ENCODE data around the gene PARP6.

The PARP6 gene

DNA sequence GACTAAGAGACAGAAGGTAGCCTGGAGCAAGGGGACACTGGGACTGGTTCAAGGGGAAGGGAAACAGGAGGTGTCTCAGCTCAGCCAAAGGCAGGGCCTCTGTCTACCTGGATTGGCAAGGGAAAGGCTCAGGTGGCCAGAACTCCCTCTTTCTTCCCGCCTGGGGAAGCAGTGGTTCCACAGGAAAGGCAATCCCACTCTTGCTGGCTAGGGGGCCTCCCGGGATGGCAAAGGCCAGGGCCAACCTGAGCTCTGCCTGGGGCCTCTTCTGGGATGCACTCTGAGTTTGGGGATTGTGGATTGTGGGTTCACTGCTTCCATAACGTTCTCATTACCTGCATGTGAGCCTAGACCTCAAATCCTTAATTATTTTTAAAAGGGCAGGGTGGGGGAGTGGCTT is 13.0 kb upstream of the PARP6 start:
- Histone ChIP-seq H4K20me1 (ENCODE audit: insufficient read depth) (no peaks in the 10 kb centered on the region), H3K4me2 (no peak overlapping the region)
- TF ChIP-seq, protein P1, sequence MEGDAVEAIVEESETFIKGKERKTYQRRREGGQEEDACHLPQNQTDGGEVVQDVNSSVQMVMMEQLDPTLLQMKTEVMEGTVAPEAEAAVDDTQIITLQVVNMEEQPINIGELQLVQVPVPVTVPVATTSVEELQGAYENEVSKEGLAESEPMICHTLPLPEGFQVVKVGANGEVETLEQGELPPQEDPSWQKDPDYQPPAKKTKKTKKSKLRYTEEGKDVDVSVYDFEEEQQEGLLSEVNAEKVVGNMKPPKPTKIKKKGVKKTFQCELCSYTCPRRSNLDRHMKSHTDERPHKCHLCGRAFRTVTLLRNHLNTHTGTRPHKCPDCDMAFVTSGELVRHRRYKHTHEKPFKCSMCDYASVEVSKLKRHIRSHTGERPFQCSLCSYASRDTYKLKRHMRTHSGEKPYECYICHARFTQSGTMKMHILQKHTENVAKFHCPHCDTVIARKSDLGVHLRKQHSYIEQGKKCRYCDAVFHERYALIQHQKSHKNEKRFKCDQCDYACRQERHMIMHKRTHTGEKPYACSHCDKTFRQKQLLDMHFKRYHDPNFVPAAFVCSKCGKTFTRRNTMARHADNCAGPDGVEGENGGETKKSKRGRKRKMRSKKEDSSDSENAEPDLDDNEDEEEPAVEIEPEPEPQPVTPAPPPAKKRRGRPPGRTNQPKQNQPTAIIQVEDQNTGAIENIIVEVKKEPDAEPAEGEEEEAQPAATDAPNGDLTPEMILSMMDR (conservative IDR thresholded peaks at IDR 0.05; ENCODE audit: low read depth, low read length): no peak

DNA sequence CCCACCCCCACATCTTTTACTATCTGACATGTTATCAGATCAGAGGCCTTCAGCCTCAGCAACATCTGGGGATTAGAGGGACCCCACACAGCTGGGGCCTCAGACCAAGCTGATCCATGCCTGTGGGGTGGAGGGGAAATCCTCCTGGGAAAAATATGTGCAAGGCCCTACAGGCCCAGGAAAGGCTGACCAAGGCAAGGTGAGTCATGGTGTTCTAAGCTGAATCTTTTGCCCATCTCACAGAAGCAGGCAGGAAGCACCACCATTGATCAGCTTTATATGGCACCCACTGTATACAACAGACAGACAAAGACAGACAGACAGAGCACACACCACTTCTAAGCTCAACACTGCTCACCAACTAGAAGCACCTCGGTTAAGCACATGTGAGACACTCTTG is 12.4 kb upstream of the PARP6 start:
- no peak overlapping the region for H2AFZ ChIP-seq (ENCODE audit: low read depth)

More for the DNA sequence above, 13.0 kb upstream of the PARP6 start:
- no peak overlapping the region for H3K9ac ChIP-seq
- no peaks in the 10 kb centered on the region for H3K4me1 ChIP-seq (ENCODE audit: low read depth, poor library complexity, severe bottlenecking)
- H2AFZ ChIP-seq (ENCODE audit: low read depth): no peak overlapping the region
- H3K4me3 ChIP-seq (IDR thresholded peaks at IDR 0.05; ENCODE audit: insufficient read depth, low read depth, low read length): no peak overlapping the region
- H3K36me3 ChIP-seq (ENCODE audit: insufficient read depth): no peaks in the 10 kb centered on the region
- H3K27me3 ChIP-seq (ENCODE audit: insufficient read depth, low read depth): no peaks in the 10 kb centered on the region
- H3K79me2 ChIP-seq (ENCODE audit: insufficient read depth, low read depth): no peaks in the 10 kb centered on the region
- no peak overlapping the region for H3K27ac ChIP-seq

DNA sequence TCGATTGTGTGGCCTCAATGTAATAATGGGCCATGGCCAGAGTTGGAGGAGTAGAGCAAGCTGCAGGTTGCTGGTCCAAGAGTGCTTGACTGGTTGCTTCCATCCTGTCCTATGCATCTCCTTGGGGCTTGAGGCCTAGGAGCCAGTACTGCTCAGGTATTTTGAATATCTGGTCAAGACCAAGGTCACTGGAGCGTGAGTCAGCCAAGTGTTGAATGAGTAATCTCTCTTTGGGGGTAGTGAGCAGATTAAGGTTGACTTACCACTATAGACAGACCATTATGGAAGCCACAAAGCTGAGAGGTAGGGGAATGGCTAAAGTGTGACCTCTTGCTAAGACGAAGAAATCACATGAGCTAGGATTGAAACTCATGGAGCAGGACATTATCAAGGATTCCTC is 9.4 kb upstream of the PARP6 start:
- Histone ChIP-seq H3K9ac (no peak overlapping the region), H3K27ac (no peak overlapping the region), H3K27me3 (ENCODE audit: insufficient read depth, low read depth) (no peaks in the 10 kb centered on the region), H3K79me2 (ENCODE audit: insufficient read depth, low read depth) (no peaks in the 10 kb centered on the region), H3K36me3 (ENCODE audit: insufficient read depth) (no peaks in the 10 kb centered on the region), H2AFZ (ENCODE audit: low read depth) (no peak overlapping the region), H3K4me1 (ENCODE audit: low read depth, poor library complexity, severe bottlenecking) (no peaks in the 10 kb centered on the region), H3K4me3 (IDR thresholded peaks at IDR 0.05; ENCODE audit: insufficient read depth, low read depth, low read length) (no peak overlapping the region), H4K20me1 (ENCODE audit: insufficient read depth) (no peaks in the 10 kb centered on the region), H3K4me2 (no peak overlapping the region)
- TF ChIP-seq, protein P1 (conservative IDR thresholded peaks at IDR 0.05; ENCODE audit: low read depth, low read length): no peak

More for the DNA sequence above, 12.4 kb upstream of the PARP6 start:
- Histone ChIP-seq H3K4me1 (ENCODE audit: low read depth, poor library complexity, severe bottlenecking) (no peaks in the 10 kb centered on the region), H4K20me1 (ENCODE audit: insufficient read depth) (no peaks in the 10 kb centered on the region), H3K36me3 (ENCODE audit: insufficient read depth) (no peaks in the 10 kb centered on the region), H3K4me2 (no peak overlapping the region), H3K4me3 (IDR thresholded peaks at IDR 0.05; ENCODE audit: insufficient read depth, low read depth, low read length) (no peak overlapping the region), H3K27ac (no peak overlapping the region), H3K79me2 (ENCODE audit: insufficient read depth, low read depth) (no peaks in the 10 kb centered on the region), H3K9ac (no peak overlapping the region), H3K27me3 (ENCODE audit: insufficient read depth, low read depth) (no peaks in the 10 kb centered on the region)
- TF ChIP-seq, protein P1 (conservative IDR thresholded peaks at IDR 0.05; ENCODE audit: low read depth, low read length): no peak

DNA sequence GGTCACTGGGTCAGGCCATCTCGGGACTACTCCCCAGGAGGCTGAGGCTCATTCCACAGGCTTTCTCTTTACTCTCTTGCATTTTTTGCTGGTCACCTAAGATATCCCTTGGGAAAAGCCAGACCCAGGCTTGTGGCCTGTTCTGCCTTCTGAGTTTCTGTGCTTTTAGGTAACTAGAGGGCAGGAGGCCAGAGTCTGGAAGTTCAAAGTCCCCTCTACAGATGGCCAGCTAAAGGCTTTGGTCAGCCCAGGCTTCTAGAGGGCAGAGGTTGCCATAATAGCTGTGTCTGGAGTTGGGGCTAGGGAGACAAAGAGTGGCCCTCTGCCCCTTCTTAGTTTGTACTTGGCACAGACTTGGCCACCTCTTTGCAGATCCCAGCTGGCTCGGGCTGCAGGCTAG is 8.4 kb upstream of the PARP6 start:
- Histone ChIP-seq H3K27me3 (ENCODE audit: insufficient read depth, low read depth) (no peaks in the 10 kb centered on the region), H2AFZ (ENCODE audit: low read depth) (no peak overlapping the region), H3K4me2 (no peak overlapping the region), H3K4me3 (IDR thresholded peaks at IDR 0.05; ENCODE audit: insufficient read depth, low read depth, low read length) (no peak overlapping the region), H3K27ac (no peak overlapping the region), H3K36me3 (ENCODE audit: insufficient read depth) (no peaks in the 10 kb centered on the region), H3K9ac (no peak overlapping the region), H3K4me1 (ENCODE audit: low read depth, poor library complexity, severe bottlenecking) (no peaks in the 10 kb centered on the region), H3K79me2 (ENCODE audit: insufficient read depth, low read depth) (no peaks in the 10 kb centered on the region), H4K20me1 (ENCODE audit: insufficient read depth) (no peaks in the 10 kb centered on the region)
- TF ChIP-seq, protein P1 (conservative IDR thresholded peaks at IDR 0.05; ENCODE audit: low read depth, low read length): no peak
